ENCODE measurements around the gene KIFC3. TPM values are rescaled to one million over a fixed set of nuclear protein-coding genes. Genes with fewer than 3 reads are reported as not detected.

The KIFC3 gene
- total and polyA plus RNA-seq, 11 donors, result 46.1 to 105 (median 65.6) TPM

GRCh38 chr16:57808589-57809228 lies 6.4 kb upstream of the KIFC3 start:
- no peaks in the 10 kb centered on the region for H3K9me3 ChIP-seq
- H3K27me3 ChIP-seq, result no peaks in the 10 kb centered on the region
- TF ChIP-seq POLR2A (IDR thresholded peaks at IDR 0.05), result no peak
- TF ChIP-seq CTCF (IDR thresholded peaks at IDR 0.05), result no peak
- H3K4me1 ChIP-seq, result peaks cover 8 to 52% (median 35%) of the 10 kb centered on the region in 12 donors
- ATAC-seq (no peak), DNase-seq (no peak)
- 50 to 71% (median 65%) methylated on average over 2 of the region's 2 CpGs for WGBS, 4 donors
- H3K4me3 ChIP-seq, result peak overlapping the region in 6 of 12 donors; percentile 9 to 41 (median 18)
- no peaks in the 10 kb centered on the region for H3K36me3 ChIP-seq
- H3K27ac ChIP-seq, result peak overlapping the region in 2 of 12 donors; percentile 7 to 45
- intact Hi-C loops (cut with DNase I), result loop anchor here in 2 of 10 donors (10.0 kb wide), 2 partner anchors 56 to 196 kb away; partner anchors contain the start of genes USB1 (in 1 of the 2) and ZNF319 (in 1 of the 2)

GRCh38 chr16:57807968-57808528 lies 5.8 kb upstream of the KIFC3 start:
- no peaks in the 10 kb centered on the region for H3K36me3 ChIP-seq
- peak overlapping the region in 6 of 12 donors; percentile 9 to 41 (median 18) for H3K4me3 ChIP-seq
- DNase-seq, result peak; percentile 78 to 86 (median 79)
- 10 to 15% (median 13%) methylated on average over 16 of the region's 16 CpGs for WGBS, 4 donors
- TF ChIP-seq CTCF (IDR thresholded peaks at IDR 0.05), result no peak
- peak in 1 of 2 donors; percentile 27 for TF ChIP-seq POLR2A (IDR thresholded peaks at IDR 0.05)
- intact Hi-C loops (cut with DNase I), result loop anchor here in 2 of 10 donors (10.0 kb wide), 2 partner anchors 57 to 197 kb away; partner anchors contain the start of genes USB1 (in 1 of the 2) and ZNF319 (in 1 of the 2)
- H3K27me3 ChIP-seq, result no peaks in the 10 kb centered on the region
- peak; percentile 29 to 63 (median 58) for ATAC-seq
- peaks cover 10 to 58% (median 41%) of the 10 kb centered on the region in 12 donors for H3K4me1 ChIP-seq
- no peaks in the 10 kb centered on the region for H3K9me3 ChIP-seq
- H3K27ac ChIP-seq, result peak overlapping the region in 2 of 12 donors; percentile 7 to 45

GRCh38 chr16:57807252-57807967 lies 5.1 kb upstream of the KIFC3 start:
- H3K36me3 ChIP-seq, result no peaks in the 10 kb centered on the region
- WGBS, 4 donors, result 79 to 84% (median 81%) methylated on average over 7 of the region's 7 CpGs
- no peaks in the 10 kb centered on the region for H3K9me3 ChIP-seq
- no peaks in the 10 kb centered on the region for H3K27me3 ChIP-seq
- peak in 1 of 5 donors; percentile 40 for DNase-seq
- no peak for TF ChIP-seq CTCF (IDR thresholded peaks at IDR 0.05)
- TF ChIP-seq POLR2A (IDR thresholded peaks at IDR 0.05), result no peak
- peak overlapping the region in 2 of 12 donors; percentile 23 to 45 for H3K27ac ChIP-seq
- H3K4me3 ChIP-seq, result no peak overlapping the region
- H3K4me1 ChIP-seq, result peaks cover 15 to 65% (median 47%) of the 10 kb centered on the region in 12 donors
- no peak for ATAC-seq
- intact Hi-C loops (cut with DNase I), result loop anchor here in 2 of 10 donors (10.0 kb wide), 2 partner anchors 57 to 197 kb away; partner anchors contain the start of genes USB1 (in 1 of the 2) and ZNF319 (in 1 of the 2)

Data from heart left ventricle (tissue), 16 donors.